ENCODE data around the gene TRAK1. TPM values are rescaled to one million over a fixed set of nuclear protein-coding genes. Genes with fewer than 3 reads are reported as not detected.

The TRAK1 gene
- total RNA-seq, 1 donor from 2014 or later, result 37.5 TPM

- intact Hi-C loops (cut with DNase I), result loop anchor here (5.0 kb wide), 2 partner anchors 196 to 301 kb away; no protein-coding TSS in a partner anchor
- H3K4me3 ChIP-seq, result no peak overlapping the region
- no peaks in the 10 kb centered on the region for H3K9me3 ChIP-seq
- H3K27me3 ChIP-seq, result no peaks in the 10 kb centered on the region
- no peaks in the 10 kb centered on the region for H3K36me3 ChIP-seq
- H3K27ac ChIP-seq, result no peak overlapping the region
- TF ChIP-seq CTCF (IDR thresholded peaks at IDR 0.05), result no peak
- DNase-seq (ENCODE audit: low spot score in 2 of 2), result no peak
- no peaks in the 10 kb centered on the region for H3K4me1 ChIP-seq
These were observed 154.9 kb downstream of the TRAK1 start for GRCh38 chr3:42246091-42246490.

GRCh38 chr3:42247576-42248027 is 156.4 kb downstream of the TRAK1 start:
- H3K27ac ChIP-seq, result no peak overlapping the region
- H3K27me3 ChIP-seq, result no peaks in the 10 kb centered on the region
- no peak for DNase-seq (ENCODE audit: low spot score in 2 of 2)
- TF ChIP-seq CTCF (IDR thresholded peaks at IDR 0.05), result peak; percentile 39 to 65 (median 49)
- no peaks in the 10 kb centered on the region for H3K4me1 ChIP-seq
- no peaks in the 10 kb centered on the region for H3K36me3 ChIP-seq
- intact Hi-C loops (cut with DNase I), result loop anchor here (5.0 kb wide), 2 partner anchors 195 to 300 kb away; no protein-coding TSS in a partner anchor
- H3K4me3 ChIP-seq, result no peak overlapping the region
- H3K9me3 ChIP-seq, result no peaks in the 10 kb centered on the region

- no peaks in the 10 kb centered on the region for H3K9me3 ChIP-seq
- peaks cover 5% of the 10 kb centered on the region for H3K27me3 ChIP-seq
- intact Hi-C loops (cut with DNase I), result no loop called here
- TF ChIP-seq CTCF (IDR thresholded peaks at IDR 0.05), result no peak
- H3K4me1 ChIP-seq, result no peaks in the 10 kb centered on the region
- no peak for DNase-seq (ENCODE audit: low spot score in 2 of 2)
- no peaks in the 10 kb centered on the region for H3K36me3 ChIP-seq
- no peak overlapping the region for H3K27ac ChIP-seq
- H3K4me3 ChIP-seq, result no peak overlapping the region
These were observed 159.6 kb downstream of the TRAK1 start for GRCh38 chr3:42250761-42251160.

GRCh38 chr3:42254566-42254965 is 163.4 kb downstream of the TRAK1 start:
- TF ChIP-seq CTCF (IDR thresholded peaks at IDR 0.05), result no peak
- H3K27me3 ChIP-seq, result peaks cover 5% of the 10 kb centered on the region
- intact Hi-C loops (cut with DNase I), result no loop called here
- no peak overlapping the region for H3K27ac ChIP-seq
- DNase-seq (ENCODE audit: low spot score in 2 of 2), result no peak
- H3K4me3 ChIP-seq, result no peak overlapping the region
- H3K4me1 ChIP-seq, result no peaks in the 10 kb centered on the region
- H3K36me3 ChIP-seq, result no peaks in the 10 kb centered on the region
- H3K9me3 ChIP-seq, result no peaks in the 10 kb centered on the region

- H3K4me3 ChIP-seq, result no peak overlapping the region
- H3K4me1 ChIP-seq, result no peaks in the 10 kb centered on the region
- no peak for DNase-seq (ENCODE audit: low spot score in 2 of 2)
- no peaks in the 10 kb centered on the region for H3K36me3 ChIP-seq
- no peaks in the 10 kb centered on the region for H3K9me3 ChIP-seq
- no peak for TF ChIP-seq CTCF (IDR thresholded peaks at IDR 0.05)
- H3K27ac ChIP-seq, result no peak overlapping the region
- intact Hi-C loops (cut with DNase I), result no loop called here
- H3K27me3 ChIP-seq, result peaks cover 5% of the 10 kb centered on the region
These were observed 165.1 kb downstream of the TRAK1 start for GRCh38 chr3:42256135-42256819.

All from ascending aorta (tissue), 2 donors.